GM21528 (cell line): ENCODE measurements around the gene IL24.
"Not testable (repeated sequence)": the region's sequence is repeated elsewhere in the genome, so short reads cannot be mapped to it uniquely, and the experiment has no call there.

ENCODE experiments used
- ATAC-seq: cut with Tn5 transposase; IDR thresholded peaks from one replicate; pipeline ENCODE4 v1.9.1; 2021; ENCODE audit warnings: mild to moderate bottlenecking, moderate library complexity; ENCODE audit not compliant: unreplicated experiment, low FRiP score

Gene IL24

GRCh38 chr1:206897175-206897574 is at the start of gene IL24:
TSS of gene IL24 (plus strand) at chr1:206897443. CDS start at chr1:206897833, 390 bp downstream.
- no peak for ATAC-seq

GRCh38 chr1:206847946-206848345 is 49.3 kb upstream of the IL24 start:
- ATAC-seq: no peak

- no peak for ATAC-seq
These were observed 46.8 kb upstream of the IL24 start for GRCh38 chr1:206850401-206850800.

- ATAC-seq: no peak
These were observed 45.8 kb upstream of the IL24 start for GRCh38 chr1:206851341-206852010.

GRCh38 chr1:206852662-206853061 is 44.6 kb upstream of the IL24 start:
- ATAC-seq: not testable (repeated sequence)

- ATAC-seq: not testable (repeated sequence)
These were observed 43.5 kb upstream of the IL24 start for GRCh38 chr1:206853696-206854095.

GRCh38 chr1:206854401-206855129 is 42.7 kb upstream of the IL24 start:
- ATAC-seq: no peak

- ATAC-seq: no peak
These were observed 41.4 kb upstream of the IL24 start for GRCh38 chr1:206855859-206856258.

GRCh38 chr1:206856674-206857464 is 40.4 kb upstream of the IL24 start:
- no peak for ATAC-seq

- no peak for ATAC-seq
These were observed 38.1 kb upstream of the IL24 start for GRCh38 chr1:206859082-206859521.

GRCh38 chr1:206860165-206860564 is 37.1 kb upstream of the IL24 start:
- ATAC-seq: no peak

- no peak for ATAC-seq
These were observed 34.0 kb upstream of the IL24 start for GRCh38 chr1:206863266-206863665.

GRCh38 chr1:206864939-206865671 is 32.1 kb upstream of the IL24 start, which contains the start of gene IL20:
TSS of gene IL20 (plus strand) at chr1:206865623. CDS start at chr1:206865853, 230 bp downstream.
- no peak for ATAC-seq

GRCh38 chr1:206866062-206866461 is 31.2 kb upstream of the IL24 start:
- no peak for ATAC-seq

- no peak for ATAC-seq
These were observed 30.0 kb upstream of the IL24 start for GRCh38 chr1:206867239-206867638.

- ATAC-seq: no peak
These were observed 29.5 kb upstream of the IL24 start for GRCh38 chr1:206867716-206868115.

GRCh38 chr1:206868264-206868663 is 29.0 kb upstream of the IL24 start:
- ATAC-seq: no peak

- no peak for ATAC-seq
These were observed 25.1 kb upstream of the IL24 start for GRCh38 chr1:206872139-206872538.

- no peak for ATAC-seq
These were observed 23.5 kb upstream of the IL24 start for GRCh38 chr1:206873603-206874188.

- ATAC-seq: no peak
These were observed 21.4 kb upstream of the IL24 start for GRCh38 chr1:206875752-206876377.
